Measurements from ENCODE around the gene RAET1E.
"Not testable (repeated sequence)": the region's sequence is repeated elsewhere in the genome, so short reads cannot be mapped to it uniquely, and the experiment has no call there.

Gene RAET1E

DNA sequence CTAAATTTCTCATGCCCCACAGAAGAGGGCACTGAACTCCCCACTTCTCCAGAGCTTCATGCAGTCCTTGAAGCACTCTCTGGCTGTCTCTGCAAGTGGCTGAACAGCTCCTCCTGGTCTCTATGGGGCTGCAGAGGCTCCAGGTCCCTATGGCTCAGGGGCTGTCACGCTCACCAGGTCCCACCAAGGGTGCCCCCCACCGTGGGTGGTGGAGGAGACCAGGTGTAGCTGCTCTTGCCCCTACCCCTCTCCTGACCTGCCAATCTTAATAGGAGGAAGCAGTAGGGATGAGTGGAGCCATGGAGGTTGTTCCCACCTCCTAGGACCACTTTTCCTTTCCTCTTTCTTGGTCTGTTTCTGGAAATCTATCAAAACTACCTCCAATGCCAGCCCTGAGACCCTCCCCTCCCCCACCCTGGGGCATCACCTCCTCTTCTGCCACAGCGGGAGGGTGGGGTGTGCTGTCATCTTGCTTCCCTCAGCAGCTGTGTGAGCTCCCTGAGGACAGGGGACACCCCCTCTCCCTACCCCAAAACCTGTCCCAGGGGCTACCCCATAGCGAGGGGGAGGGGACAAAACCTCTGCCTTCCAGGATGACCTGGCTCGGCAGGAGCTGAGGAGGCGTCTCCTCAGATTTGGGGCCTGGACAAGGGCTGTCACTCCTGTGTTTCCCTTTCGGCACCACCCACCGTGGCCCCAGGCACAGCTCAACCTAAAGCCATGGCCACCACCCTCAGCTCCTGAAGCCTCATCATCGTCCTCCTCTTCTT, 12.0 kb upstream of the RAET1E start:
- no peak for DNase-seq (ENCODE audit: low spot score)

DNA sequence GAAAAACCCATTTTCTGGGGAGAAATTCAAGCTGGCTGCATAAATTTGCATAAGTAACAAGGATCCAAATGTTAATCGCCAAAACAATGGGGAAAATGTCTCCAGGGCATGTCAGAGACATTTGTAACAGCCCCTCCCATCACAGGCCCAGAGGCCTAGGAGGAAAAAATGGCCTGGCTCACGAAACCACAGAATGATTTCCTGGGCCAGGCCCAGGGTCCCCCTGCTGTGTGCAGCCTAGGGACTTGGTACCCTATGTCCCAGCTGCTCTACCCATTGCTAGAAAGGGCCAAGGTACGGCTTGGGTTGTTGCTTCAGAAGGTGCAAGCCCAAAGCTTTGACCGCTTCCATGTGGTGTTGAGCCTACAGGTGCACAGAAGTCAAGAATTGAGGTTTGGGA, 10.6 kb upstream of the RAET1E start:
- DNase-seq (ENCODE audit: low spot score) = not testable (repeated sequence)

DNA sequence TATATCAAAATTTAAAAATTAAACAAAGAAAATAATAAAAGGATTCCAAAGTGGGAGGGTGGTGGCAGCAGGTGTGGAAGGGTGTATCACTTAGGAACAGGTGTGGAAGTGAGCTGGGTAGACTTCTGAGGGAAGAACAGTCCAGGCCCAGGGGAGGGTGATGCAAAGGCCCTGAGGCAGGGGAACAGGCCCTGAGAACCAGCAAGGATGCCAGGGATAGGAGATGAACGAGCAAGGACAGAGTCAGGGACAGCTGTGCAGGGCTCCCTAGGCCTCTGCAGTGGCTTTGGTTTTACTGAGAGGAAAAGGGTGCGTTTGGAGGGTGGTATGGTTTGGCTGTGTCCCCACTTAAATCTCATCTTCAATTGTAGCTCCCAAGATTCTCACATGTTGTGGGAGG, 9.4 kb upstream of the RAET1E start:
- no peak for DNase-seq (ENCODE audit: low spot score)

DNA sequence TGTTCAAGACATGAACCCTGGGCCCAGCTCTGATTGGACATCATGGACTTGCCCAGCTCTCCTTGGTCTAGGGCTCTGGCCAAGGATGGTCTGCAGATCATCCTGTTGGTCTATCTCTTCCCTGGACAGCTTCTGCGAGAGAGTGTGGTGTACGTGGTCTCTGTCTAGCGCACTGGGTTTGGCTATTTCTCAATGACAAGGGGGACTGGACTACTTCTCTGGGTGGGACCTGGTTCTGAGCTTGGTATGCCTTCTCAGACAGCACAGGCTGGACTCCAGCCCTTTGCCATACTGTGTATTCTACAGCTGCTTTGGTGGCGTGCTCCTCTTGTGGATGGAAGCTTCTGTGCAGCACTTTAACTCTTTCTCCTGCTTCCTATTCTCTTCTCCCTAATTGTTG, 8.5 kb upstream of the RAET1E start:
- DNase-seq (ENCODE audit: low spot score) = no peak

DNA sequence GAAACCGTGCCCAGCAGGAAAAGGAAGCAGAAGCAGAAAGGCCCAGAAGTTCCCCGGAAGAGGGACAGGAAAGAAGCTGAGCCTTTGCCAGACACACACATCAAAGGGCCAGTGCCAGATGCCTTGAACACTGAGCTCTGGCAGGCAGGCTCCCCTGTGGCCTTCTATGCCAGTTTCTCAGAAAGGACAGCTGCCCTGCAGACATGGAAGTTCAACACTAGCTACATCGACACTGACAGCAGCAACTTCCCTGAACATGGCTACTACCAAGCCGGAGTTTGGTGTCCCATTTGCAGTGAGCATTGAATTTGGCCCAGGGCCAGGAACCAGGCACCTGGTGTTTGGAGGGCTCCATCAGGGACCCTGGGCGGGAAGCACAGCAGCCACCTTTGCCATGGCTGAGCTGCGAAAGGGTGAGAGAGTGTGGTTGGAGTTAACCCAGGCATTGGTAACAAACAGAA, 8.0 kb upstream of the RAET1E start:
- DNase-seq (ENCODE audit: low spot score) = no peak

DNA sequence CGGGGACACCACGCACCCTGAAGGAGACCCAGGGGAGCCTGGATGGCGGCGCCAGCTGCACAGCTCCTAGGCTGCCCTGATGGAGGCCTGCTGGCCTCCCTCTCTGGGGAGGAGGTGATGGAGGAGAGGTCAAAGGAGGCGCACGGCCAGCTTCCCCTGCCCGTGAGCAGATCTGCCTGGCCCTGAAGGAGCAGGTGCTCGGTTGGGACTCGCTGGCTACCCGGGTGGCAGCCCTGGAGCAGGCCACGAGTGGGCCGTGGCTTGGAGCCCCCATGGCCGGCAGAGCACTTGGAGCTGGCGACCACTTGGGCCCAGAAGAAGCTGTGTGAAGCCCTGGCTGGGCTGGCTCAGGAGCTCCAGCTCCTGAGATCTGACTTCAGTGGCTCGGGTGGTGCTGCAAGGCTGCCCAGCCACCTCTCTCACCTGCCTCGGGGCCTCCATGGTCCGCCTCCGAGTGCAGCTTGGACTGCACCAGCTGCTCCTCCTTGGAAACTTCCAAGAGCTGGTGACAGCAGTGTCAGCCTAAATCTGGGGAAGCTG, 7.5 kb upstream of the RAET1E start:
- no peak for DNase-seq (ENCODE audit: low spot score)

GRCh38 chr6:149904661-149905370, 6.9 kb upstream of the RAET1E start:
- no peak for DNase-seq (ENCODE audit: low spot score)

GRCh38 chr6:149903938-149904611, 6.2 kb upstream of the RAET1E start:
- no peak for DNase-seq (ENCODE audit: low spot score)

DNA sequence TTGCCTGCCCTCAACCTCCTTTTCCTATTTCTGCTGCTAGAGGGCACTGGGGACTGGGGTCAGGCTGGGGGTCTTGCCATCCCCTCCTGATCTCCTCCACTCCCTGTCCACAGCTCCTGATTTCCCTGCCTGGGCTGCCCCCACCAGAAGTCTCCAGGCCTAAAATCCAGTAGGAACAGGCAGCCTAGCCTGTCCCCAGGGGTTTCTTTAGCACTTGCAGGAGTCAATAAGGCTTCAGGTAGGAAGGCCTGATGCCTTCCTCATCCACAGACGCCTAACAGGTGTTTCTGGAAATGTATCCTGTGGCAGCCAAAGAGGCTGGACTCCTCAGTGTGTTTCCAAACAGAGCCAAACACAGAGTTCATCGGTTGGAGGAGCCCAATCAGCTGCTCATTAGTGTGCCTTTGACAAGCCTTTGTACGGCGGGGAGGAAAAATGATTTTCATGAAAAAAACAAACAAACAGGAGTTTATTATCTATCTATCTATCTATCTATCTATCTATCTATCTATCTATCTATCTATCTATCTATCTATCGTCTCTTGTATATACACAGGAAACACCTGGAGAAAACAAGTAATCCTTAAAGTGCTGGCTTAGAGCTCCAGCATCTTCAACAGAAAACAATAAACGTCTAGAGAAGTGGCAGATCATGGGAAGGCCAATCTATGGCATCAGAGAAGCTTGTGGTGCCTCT, 3.7 kb upstream of the RAET1E start:
- DNase-seq (ENCODE audit: low spot score) = no peak

- no peak for DNase-seq (ENCODE audit: low spot score)
Observed at GRCh38 chr6:149900620-149901443, 2.9 kb upstream of the RAET1E start.

GRCh38 chr6:149899926-149900619, 2.2 kb upstream of the RAET1E start:
- no peak for DNase-seq (ENCODE audit: low spot score)

DNA sequence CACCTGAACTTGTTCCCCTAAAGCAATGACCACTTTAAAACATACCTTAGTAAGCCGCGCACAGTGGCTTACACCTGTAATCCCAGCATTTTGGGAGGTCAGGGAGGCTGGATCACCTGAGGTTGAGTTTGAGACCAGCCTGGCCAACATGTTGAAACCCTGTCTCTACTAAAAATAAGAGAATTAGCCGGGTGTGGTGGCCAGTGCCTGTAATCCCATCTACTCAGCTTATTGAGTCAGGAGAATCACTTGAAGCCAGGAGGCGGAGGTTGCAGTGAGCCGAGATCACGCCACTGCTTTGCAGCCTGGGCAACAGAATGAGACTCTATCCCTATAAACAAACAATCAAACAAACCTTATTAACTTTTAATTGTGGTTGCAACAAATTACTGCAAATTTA, 1.6 kb upstream of the RAET1E start:
- no peak for DNase-seq (ENCODE audit: low spot score)

GRCh38 chr6:149898966-149899365, 1.1 kb upstream of the RAET1E start:
- no peak for DNase-seq (ENCODE audit: low spot score)

GRCh38 chr6:149897015-149897697, 757 bp downstream of the RAET1E start:
- DNase-seq (ENCODE audit: low spot score) = peak; percentile 21

DNA sequence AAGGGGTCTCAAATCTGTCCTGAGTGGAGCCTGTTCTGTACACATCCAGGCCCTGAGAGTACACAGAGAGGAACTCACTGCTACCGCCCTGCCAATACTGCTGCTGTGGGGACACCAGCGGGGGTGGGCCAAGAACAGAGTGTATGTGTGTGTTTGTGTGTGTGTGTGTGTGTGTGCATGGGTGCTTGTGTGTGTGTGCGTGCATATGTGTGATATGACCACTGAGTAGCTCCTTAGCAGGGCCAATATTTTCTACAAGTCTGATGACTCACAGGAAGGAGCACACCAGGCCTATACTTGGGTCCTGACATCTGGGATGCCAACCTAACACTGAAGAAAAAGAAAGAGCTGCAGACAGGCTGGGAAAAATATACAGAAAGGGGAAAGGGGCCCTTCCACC, 1.4 kb downstream of the RAET1E start:
- no peak for DNase-seq (ENCODE audit: low spot score)

DNA sequence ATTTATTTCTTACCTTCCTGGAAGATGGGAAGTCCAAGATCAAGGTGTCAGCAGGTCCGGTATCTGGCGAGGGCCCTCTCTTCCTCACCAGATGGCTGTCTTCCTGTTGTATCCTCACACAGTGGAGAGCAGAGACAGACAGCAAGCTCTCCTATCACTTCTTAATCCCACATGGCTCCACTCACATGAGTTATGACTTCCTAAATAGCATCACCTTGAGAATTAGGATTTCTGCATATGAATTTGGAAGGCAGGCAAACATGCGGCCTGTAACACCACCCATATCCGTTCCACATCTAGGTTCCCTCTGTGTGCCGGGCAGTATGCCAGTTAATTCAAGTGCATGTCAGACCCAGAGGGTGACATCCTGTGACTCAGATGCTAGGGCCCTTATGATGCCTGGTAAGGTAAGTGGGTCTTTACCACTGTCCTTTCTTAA, 2.1 kb downstream of the RAET1E start:
- DNase-seq (ENCODE audit: low spot score) = peak; percentile 2

- DNase-seq (ENCODE audit: low spot score) = no peak
Observed at GRCh38 chr6:149895048-149895590, 2.8 kb downstream of the RAET1E start.

- DNase-seq (ENCODE audit: low spot score) = not testable (repeated sequence)
Observed at GRCh38 chr6:149891864-149892263, 6.0 kb downstream of the RAET1E start.

DNA sequence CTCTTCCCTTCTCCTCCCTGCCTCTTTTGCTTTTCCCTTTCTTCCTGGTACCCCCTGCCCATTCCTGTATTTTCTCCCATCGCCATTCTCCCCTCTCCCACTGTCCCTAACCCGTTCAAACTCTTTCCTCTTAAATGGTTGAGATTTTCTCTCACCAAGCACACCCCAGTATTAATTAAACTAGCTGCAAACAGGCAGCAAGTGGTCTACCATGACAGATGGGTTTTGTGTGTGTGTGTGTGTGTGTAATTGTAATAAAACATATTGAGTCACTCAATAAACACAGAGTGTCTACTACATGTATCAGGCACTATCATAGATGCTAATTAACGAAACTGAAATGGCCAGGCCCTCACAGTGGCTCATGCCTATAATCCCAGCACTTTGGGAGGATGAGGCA, 6.7 kb downstream of the RAET1E start:
- DNase-seq (ENCODE audit: low spot score) = no peak

- no peak for DNase-seq (ENCODE audit: low spot score)
Observed at GRCh38 chr6:149890629-149891045, 7.3 kb downstream of the RAET1E start.

Measured in pons (tissue), 1 donor.